Tibial artery (tissue), 4 donors: Measurements from ENCODE around the gene CARS2.

Experiments used
- DNase-seq, 2 donors: peaks; one replicate each; pipeline ENCODE4 v3.0.0-alpha.2; 2019
- H3K27ac ChIP-seq, 2 donors: fragments of 200-600 bp; sonication (generic) in 1 of 2; 1 replicate in 1 of 2; 2 replicates in 1 of 2; pipeline ENCODE4 v1.5.1; 2018 to 2019; ENCODE audit warnings: mild to moderate bottlenecking in 1 of 2
- H3K27me3 ChIP-seq, 2 donors: fragments of 200-600 bp; sonication (generic) in 1 of 2; one replicate each; pipeline versions ENCODE4 v1.5.1 to v1.6.0; 2016 to 2019
- H3K36me3 ChIP-seq, 3 donors: fragments of 200-600 bp; sonication (generic) in 2 of 3; one replicate each; pipeline ENCODE4 v1.5.1; 2016 to 2019; ENCODE audit warnings: mild to moderate bottlenecking in 2 of 3
- H3K4me1 ChIP-seq, 4 donors: fragments of 200-600 bp; sonication (generic) in 2 of 4; 1 replicate in 3 of 4; 2 replicates in 1 of 4; pipeline ENCODE4 v1.5.1; 2016 to 2019
- H3K4me3 ChIP-seq, 2 donors: fragments of 200-600 bp; sonication (generic) in 1 of 2; 1 replicate in 1 of 2; 2 replicates in 1 of 2; pipeline ENCODE4 v1.5.1; 2018 to 2019; ENCODE audit warnings: mild to moderate bottlenecking in 2 of 2
- H3K9me3 ChIP-seq, 3 donors: fragments of 200-600 bp; sonication (generic) in 1 of 3; one replicate each; pipeline ENCODE4 v1.5.1; 2016 to 2019
- intact Hi-C: fragments of 100-400 bp; cut with DNase I; formaldehyde crosslinking; loops from one replicate; pipeline ENCODE4 v1.15.0; 2023; ENCODE audit warnings: low total_unique reads
- TF ChIP-seq, protein P1 (sequence below), 2 experiments: fragments of 200-600 bp in 1 of 2; fragments of 450-650 bp in 1 of 2; IDR thresholded peaks; one replicate each; pipeline ENCODE4 v1.5.1; 2017 to 2019; ENCODE audit warnings: antibody characterized with exemption in 2 of 2, mild to moderate bottlenecking in 1 of 2, moderate library complexity in 1 of 2

Gene CARS2

DNA sequence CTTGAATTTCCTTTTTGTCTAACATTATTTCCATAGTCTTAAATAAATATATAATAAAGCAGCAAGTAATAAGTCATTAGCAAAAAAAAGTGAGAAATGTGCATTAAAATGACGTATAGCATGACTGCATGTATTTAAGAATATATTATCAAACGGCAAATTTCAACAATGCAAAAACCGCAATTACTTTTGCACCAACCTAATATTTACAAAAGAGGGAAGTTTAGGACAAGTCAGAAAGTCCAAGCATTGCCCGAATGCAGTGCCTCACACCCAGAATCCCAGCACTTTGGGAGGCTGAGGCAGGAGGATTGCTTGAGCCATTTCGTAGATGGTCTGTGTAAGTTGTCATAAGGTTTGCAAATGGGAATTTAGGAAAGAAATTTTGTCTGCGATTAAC lies 100.8 kb downstream of the CARS2 start:
- H3K36me3 ChIP-seq = no peaks in the 10 kb centered on the region

DNA sequence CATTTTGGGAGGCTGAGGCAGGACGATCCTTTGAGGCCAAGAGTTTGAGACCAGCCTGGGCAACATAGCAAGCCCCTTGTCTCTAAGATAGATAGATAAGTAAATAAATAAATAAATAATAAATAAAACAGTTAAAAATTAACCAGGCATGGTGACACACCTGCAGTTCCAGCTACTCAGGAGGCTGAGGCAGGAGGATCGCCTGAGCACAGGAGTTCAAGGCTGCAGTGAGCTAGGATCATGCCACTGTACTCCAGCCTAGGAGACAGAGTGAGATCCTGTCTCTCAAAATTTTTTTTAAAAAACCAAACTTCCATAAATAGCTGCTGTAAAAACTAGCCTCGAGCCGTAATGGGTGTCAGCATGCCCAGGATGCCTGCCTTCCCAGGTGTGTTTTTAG lies 104.9 kb downstream of the CARS2 start:
- Histone ChIP-seq H3K36me3 (no peaks in the 10 kb centered on the region), H3K4me1 (no peaks in the 10 kb centered on the region), H3K27ac (no peak overlapping the region), H3K4me3 (no peak overlapping the region), H3K27me3 (peaks cover 0 to 4% of the 10 kb centered on the region in 2 donors), H3K9me3 (no peaks in the 10 kb centered on the region)
- TF ChIP-seq, protein P1, sequence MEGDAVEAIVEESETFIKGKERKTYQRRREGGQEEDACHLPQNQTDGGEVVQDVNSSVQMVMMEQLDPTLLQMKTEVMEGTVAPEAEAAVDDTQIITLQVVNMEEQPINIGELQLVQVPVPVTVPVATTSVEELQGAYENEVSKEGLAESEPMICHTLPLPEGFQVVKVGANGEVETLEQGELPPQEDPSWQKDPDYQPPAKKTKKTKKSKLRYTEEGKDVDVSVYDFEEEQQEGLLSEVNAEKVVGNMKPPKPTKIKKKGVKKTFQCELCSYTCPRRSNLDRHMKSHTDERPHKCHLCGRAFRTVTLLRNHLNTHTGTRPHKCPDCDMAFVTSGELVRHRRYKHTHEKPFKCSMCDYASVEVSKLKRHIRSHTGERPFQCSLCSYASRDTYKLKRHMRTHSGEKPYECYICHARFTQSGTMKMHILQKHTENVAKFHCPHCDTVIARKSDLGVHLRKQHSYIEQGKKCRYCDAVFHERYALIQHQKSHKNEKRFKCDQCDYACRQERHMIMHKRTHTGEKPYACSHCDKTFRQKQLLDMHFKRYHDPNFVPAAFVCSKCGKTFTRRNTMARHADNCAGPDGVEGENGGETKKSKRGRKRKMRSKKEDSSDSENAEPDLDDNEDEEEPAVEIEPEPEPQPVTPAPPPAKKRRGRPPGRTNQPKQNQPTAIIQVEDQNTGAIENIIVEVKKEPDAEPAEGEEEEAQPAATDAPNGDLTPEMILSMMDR (IDR thresholded peaks at IDR 0.05) = no peak
- DNase-seq = no peak
- intact Hi-C loops = no loop called here

More for the DNA sequence above, 100.8 kb downstream of the CARS2 start:
- H3K27me3 ChIP-seq = peaks cover 0 to 4% of the 10 kb centered on the region in 2 donors
- no peak for DNase-seq
- no peaks in the 10 kb centered on the region for H3K9me3 ChIP-seq
- no peak overlapping the region for H3K27ac ChIP-seq
- TF ChIP-seq, protein P1 (IDR thresholded peaks at IDR 0.05) = no peak
- no peaks in the 10 kb centered on the region for H3K4me1 ChIP-seq
- intact Hi-C loops = no loop called here
- no peak overlapping the region for H3K4me3 ChIP-seq

DNA sequence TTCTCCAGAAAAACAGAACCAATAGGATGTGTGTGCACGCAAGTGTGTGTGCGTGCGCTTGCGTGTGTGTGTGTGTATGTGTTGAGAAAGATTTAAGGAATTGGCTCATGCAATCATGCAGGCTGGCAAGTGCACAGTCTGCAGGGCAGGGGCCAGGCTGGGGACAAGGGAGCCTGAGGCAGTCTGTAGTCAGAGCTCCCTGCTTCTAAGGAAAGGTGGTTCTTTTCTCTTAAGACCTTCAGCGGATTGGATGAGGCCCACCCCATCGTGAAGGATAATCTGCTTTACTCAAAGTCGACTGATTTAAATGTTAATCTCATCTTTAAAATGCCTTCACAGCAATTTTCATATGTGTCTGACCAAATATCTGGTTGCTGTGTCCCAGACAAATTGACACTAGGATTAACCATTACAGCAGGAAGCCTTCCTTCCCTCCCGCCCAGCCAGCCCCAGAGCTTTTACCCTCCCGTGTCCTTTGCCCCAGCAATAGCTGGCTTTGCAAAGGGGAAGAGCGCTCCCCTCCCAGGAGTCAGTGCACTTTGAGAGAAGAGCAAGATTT lies 105.6 kb downstream of the CARS2 start:
- TF ChIP-seq, protein P1 (IDR thresholded peaks at IDR 0.05) = no peak
- H3K27ac ChIP-seq = no peak overlapping the region

DNA sequence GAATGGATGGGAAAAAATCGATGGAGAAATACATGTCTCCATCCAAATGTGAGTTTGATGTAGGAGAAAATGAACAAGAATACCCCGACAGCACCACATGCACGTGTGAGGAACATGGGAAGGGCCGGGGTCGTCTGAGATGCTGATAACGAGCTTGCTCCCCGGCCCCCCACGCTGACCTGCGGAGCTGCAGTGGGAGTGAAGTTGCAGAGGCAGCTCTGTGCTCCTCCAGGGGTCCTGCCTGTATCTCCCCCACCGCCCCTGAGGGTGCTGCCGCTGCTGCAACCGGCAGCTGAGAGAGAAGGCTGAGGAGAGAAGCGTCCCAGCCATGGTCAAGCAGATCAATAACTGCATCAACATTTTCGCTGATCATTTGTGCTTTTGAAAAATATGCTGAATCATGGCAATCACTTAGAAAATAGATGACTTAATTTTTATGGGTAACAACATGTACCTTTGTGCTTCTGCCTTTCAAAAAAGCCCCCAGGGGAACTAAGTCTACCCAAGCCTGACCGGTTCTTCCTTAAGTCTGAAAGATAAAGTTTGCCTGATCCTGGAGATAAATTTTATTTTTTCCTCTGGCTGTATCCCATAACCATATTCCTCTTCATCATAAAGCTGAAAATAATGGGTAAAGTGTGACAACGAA lies 108.8 kb downstream of the CARS2 start:
- no peak for DNase-seq
- TF ChIP-seq, protein P1 (IDR thresholded peaks at IDR 0.05) = no peak
- Histone ChIP-seq H3K9me3 (no peaks in the 10 kb centered on the region), H3K27ac (no peak overlapping the region), H3K4me1 (no peaks in the 10 kb centered on the region), H3K27me3 (peaks cover 0 to 4% of the 10 kb centered on the region in 2 donors), H3K4me3 (no peak overlapping the region), H3K36me3 (no peaks in the 10 kb centered on the region)
- intact Hi-C loops = loop anchor here (5.0 kb wide), 1 partner anchor 220 kb away; no protein-coding TSS in a partner anchor

More for the DNA sequence above, 105.6 kb downstream of the CARS2 start:
- Histone ChIP-seq H3K9me3 (no peaks in the 10 kb centered on the region), H3K36me3 (no peaks in the 10 kb centered on the region), H3K27me3 (peaks cover 0 to 4% of the 10 kb centered on the region in 2 donors), H3K4me3 (no peak overlapping the region), H3K4me1 (no peaks in the 10 kb centered on the region)
- no peak for DNase-seq
- intact Hi-C loops = no loop called here

DNA sequence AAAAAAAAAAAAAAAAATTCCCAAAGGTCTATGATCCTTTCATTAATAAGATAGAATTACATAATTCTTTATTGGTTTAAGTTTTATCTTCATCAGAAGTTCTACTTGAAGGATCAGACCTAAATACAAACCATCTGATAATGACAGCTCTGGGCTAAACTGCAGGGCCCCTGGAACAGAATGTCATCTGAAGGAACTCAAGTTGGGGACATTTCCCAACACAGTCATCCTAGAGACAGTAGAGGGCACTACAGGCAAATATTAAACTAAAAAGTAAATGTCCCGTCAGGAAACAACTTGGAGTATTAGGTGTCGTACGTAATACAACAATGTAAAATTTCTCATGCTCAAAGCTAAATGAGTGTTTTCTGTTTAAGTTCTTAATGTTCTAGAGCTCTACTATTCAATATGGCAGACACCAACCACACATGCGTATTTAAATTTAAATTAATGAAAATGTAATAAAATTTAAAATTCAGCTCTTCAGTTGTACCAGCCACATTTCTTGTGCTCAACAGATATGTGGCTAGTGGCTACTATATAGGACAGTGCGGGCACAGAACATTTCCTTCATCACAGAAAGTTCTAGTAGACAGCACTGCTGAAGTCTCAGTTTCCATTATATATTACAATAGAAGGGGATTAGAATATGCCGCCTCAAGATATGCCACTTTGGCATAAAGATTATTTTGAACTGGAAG lies 112.3 kb downstream of the CARS2 start:
- Histone ChIP-seq H3K36me3 (no peaks in the 10 kb centered on the region), H3K27ac (no peak overlapping the region), H3K9me3 (no peaks in the 10 kb centered on the region), H3K4me3 (no peak overlapping the region), H3K27me3 (no peaks in the 10 kb centered on the region), H3K4me1 (no peaks in the 10 kb centered on the region)
- TF ChIP-seq, protein P1 (IDR thresholded peaks at IDR 0.05) = peak; percentile 61 to 69
- intact Hi-C loops = no loop called here
- no peak for DNase-seq
